ENCODE results near the gene SORL1.

GRCh38 chr11:121665206-121665838 lies 213.2 kb downstream of the SORL1 start:
- TF ChIP-seq ZNF57 (CRISPR knock-in tag; IDR thresholded peaks at IDR 0.05) (no peak), CTCF (IDR thresholded peaks at IDR 0.05 in 2 of 3, conservative IDR thresholded peaks at IDR 0.05 in 1 of 3; ENCODE audit: insufficient read depth in 2 of 3, low read depth in 1 of 3, low read length in 3 of 3) (no peak), MEF2A (IDR thresholded peaks at IDR 0.05; ENCODE audit: control insufficient read depth, low read depth, low read length) (no peak), HLTF (IDR thresholded peaks at IDR 0.05) (no peak), ZNF282 (CRISPR knock-in tag; IDR thresholded peaks at IDR 0.05) (no peak), TFAP4 (CRISPR knock-in tag; IDR thresholded peaks at IDR 0.05; ENCODE audit: borderline replicate concordance) (no peak), CBX1 (IDR thresholded peaks at IDR 0.05; ENCODE audit: low read depth) (no peak), TAF1 (IDR thresholded peaks at IDR 0.05; ENCODE audit: control insufficient read depth, extremely low read depth, insufficient read depth, low read length, severe bottlenecking) (no peak), GABPA (tag; conservative IDR thresholded peaks at IDR 0.05; ENCODE audit: low read depth) (no peak), PATZ1 (CRISPR knock-in tag; IDR thresholded peaks at IDR 0.05; ENCODE audit: borderline replicate concordance) (no peak), ESRRA (IDR thresholded peaks at IDR 0.05; ENCODE audit: borderline replicate concordance, low read depth) (no peak), IRF9 (tag; IDR thresholded peaks at IDR 0.05) (no peak), CHD4 (IDR thresholded peaks at IDR 0.05; ENCODE audit: insufficient read depth, insufficient replicate concordance, low read depth, low read length, poor library complexity, severe bottlenecking) (no peak), ZNF280B (CRISPR knock-in tag; IDR thresholded peaks at IDR 0.05) (no peak)
